Common myeloid progenitor, CD34-positive (primary cell): ENCODE data around the gene SLC6A17.
A peak's percentile ranks its signal among the peaks of the same experiment; 100 is the strongest.

ENCODE experiments used
- CTCF ChIA-PET: fragments of 350-600 bp; sonication (Branson Sonifier 250); formaldehyde crosslinking; loops from one replicate; lab custom pipeline; 2021; ENCODE audit warnings: antibody characterized with exemption; lab: Charles Lee
- POLR2A ChIA-PET: fragments of 350-600 bp; sonication (Branson Sonifier 250); formaldehyde crosslinking; loops from one replicate; lab custom pipeline; 2021; ENCODE audit warnings: antibody characterized with exemption; lab: Charles Lee
- DNase-seq, 3 donors: peaks; one replicate each; pipeline versions ENCODE4 v3.0.0 to v3.0.0-alpha.2; 2013
- H3K27ac ChIP-seq, 2 experiments: 1 replicate in 1 of 2; 2 replicates in 1 of 2; pipeline ENCODE4 v1.7.0; 2013; ENCODE audit warnings: inconsistent platforms in 2 of 2, low read length in 2 of 2, mild to moderate bottlenecking in 2 of 2, low read depth in 1 of 2, moderate library complexity in 1 of 2; ENCODE audit not compliant: severe bottlenecking in 2 of 2, insufficient read depth in 1 of 2, poor library complexity in 1 of 2
- H3K27me3 ChIP-seq, 5 experiments: replicated peaks in 2 of 5; 1 replicate in 3 of 5; 2 replicates in 2 of 5; pipeline versions ENCODE4 v1.6.1 to v1.7.0; 2013; ENCODE audit warnings: low read length in 4 of 5, mild to moderate bottlenecking in 2 of 5, moderate library complexity in 2 of 5, inconsistent platforms in 1 of 5; ENCODE audit not compliant: insufficient read depth in 5 of 5, control insufficient read depth in 4 of 5
- H3K36me3 ChIP-seq, 4 experiments: 1 replicate in 2 of 4; 2 replicates in 2 of 4; pipeline versions ENCODE4 v1.6.1 to v1.7.0; 2013; ENCODE audit warnings: low read length in 3 of 4, control low read depth in 1 of 4, mild to moderate bottlenecking in 1 of 4; ENCODE audit not compliant: control insufficient read depth in 4 of 4, insufficient read depth in 4 of 4
- H3K4me1 ChIP-seq, 4 experiments: 1 replicate in 3 of 4; 2 replicates in 1 of 4; pipeline versions ENCODE4 v1.6.1 to v1.7.1; 2013; ENCODE audit warnings: low read length in 3 of 4, mild to moderate bottlenecking in 3 of 4, control low read depth in 1 of 4, inconsistent platforms in 1 of 4, moderate library complexity in 1 of 4; ENCODE audit not compliant: control insufficient read depth in 4 of 4, insufficient read depth in 4 of 4; ENCODE audit errors: control extremely low read depth in 1 of 4
- H3K4me3 ChIP-seq, 7 experiments: 1 replicate in 4 of 7; 2 replicates in 3 of 7; pipeline versions ENCODE4 v1.5.1 to v1.7.0; 2013; ENCODE audit warnings: mild to moderate bottlenecking in 7 of 7, low read length in 6 of 7, moderate library complexity in 6 of 7, inconsistent platforms in 2 of 7, low read depth in 2 of 7, control low read depth in 1 of 7; ENCODE audit not compliant: insufficient read depth in 4 of 7, control insufficient read depth in 1 of 7; ENCODE audit errors: extremely low read depth in 1 of 7
- H3K9me3 ChIP-seq, 5 experiments: 1 replicate in 4 of 5; 2 replicates in 1 of 5; pipeline versions ENCODE4 v1.6.1 to v1.7.1; 2013; ENCODE audit warnings: low read length in 4 of 5, mild to moderate bottlenecking in 2 of 5, inconsistent platforms in 1 of 5, low read depth in 1 of 5, moderate library complexity in 1 of 5; ENCODE audit not compliant: control insufficient read depth in 4 of 5, insufficient read depth in 2 of 5; ENCODE audit errors: control extremely low read depth in 1 of 5
- WGBS: methylation state at CpG from one replicate; pipeline ENCODE4 v1.1.5; 2013; ENCODE audit not compliant: insufficient coverage; 5-methylcytosine and 5-hydroxymethylcytosine counted together

SLC6A17 gene

GRCh38 chr1:110205156-110205555 lies 54.9 kb downstream of the SLC6A17 start:
- Histone ChIP-seq H3K36me3 (no peaks in the 10 kb centered on the region), H3K4me3 (no peak overlapping the region), H3K27me3 (peaks cover 0 to 2% (median 0%) of the 10 kb centered on the region in 5 experiments), H3K27ac (no peak overlapping the region), H3K4me1 (peaks cover 0 to 8% (median 6%) of the 10 kb centered on the region in 4 experiments), H3K9me3 (no peaks in the 10 kb centered on the region)
- WGBS = 100% methylated on average over 3 of the region's 4 CpGs
- DNase-seq = no peak
- CTCF ChIA-PET = interaction anchor here (0.6 to 12.5 kb wide), 6 partner anchors 8 to 255 kb away, joined by 3 to 457 read pairs (median 7); no protein-coding TSS in a partner anchor
- POLR2A ChIA-PET = no interaction called here

- 100% methylated on average over 3 of the region's 6 CpGs for WGBS
- peaks cover 0 to 2% (median 0%) of the 10 kb centered on the region in 5 experiments for H3K27me3 ChIP-seq
- CTCF ChIA-PET = interaction anchor here (1.0 to 12.5 kb wide), 7 partner anchors 8 to 291 kb away, joined by 3 to 457 read pairs (median 40); partner anchors contain the start of gene RBM15
- no peaks in the 10 kb centered on the region for H3K36me3 ChIP-seq
- H3K4me1 ChIP-seq = peaks cover 0 to 9% (median 8%) of the 10 kb centered on the region in 4 experiments
- DNase-seq = no peak
- H3K27ac ChIP-seq = no peak overlapping the region
- no peaks in the 10 kb centered on the region for H3K9me3 ChIP-seq
- no peak overlapping the region for H3K4me3 ChIP-seq
- POLR2A ChIA-PET = no interaction called here
Observed at GRCh38 chr1:110205591-110206155, 55.4 kb downstream of the SLC6A17 start.

GRCh38 chr1:110206261-110206920 lies 56.1 kb downstream of the SLC6A17 start:
- H3K27ac ChIP-seq = no peak overlapping the region
- H3K9me3 ChIP-seq = no peaks in the 10 kb centered on the region
- POLR2A ChIA-PET = interaction anchor here (0.7 kb wide), 1 partner anchor 39 kb away, joined by 3 read pairs; no protein-coding TSS in a partner anchor
- WGBS = 99% methylated on average over 11 of the region's 11 CpGs
- DNase-seq = no peak
- peaks cover 0 to 16% (median 15%) of the 10 kb centered on the region in 4 experiments for H3K4me1 ChIP-seq
- no peak overlapping the region for H3K4me3 ChIP-seq
- H3K27me3 ChIP-seq = peaks cover 0 to 5% (median 4%) of the 10 kb centered on the region in 5 experiments
- H3K36me3 ChIP-seq = no peaks in the 10 kb centered on the region
- CTCF ChIA-PET = interaction anchor here (0.6 to 12.5 kb wide), 19 partner anchors 9 to 290 kb away, joined by 3 to 457 read pairs (median 12); partner anchors contain the start of gene RBM15

- ChIA-PET POLR2A (interaction anchor here (0.6 to 1.3 kb wide), 3 partner anchors 102 to 288 kb away, joined by 3 to 5 read pairs (median 5); no protein-coding TSS in a partner anchor), CTCF (interaction anchor here (0.6 to 12.5 kb wide), 42 partner anchors 9 to 289 kb away, joined by 3 to 457 read pairs (median 5); partner anchors contain the start of gene RBM15)
- H3K4me1 ChIP-seq = peaks cover 0 to 30% (median 23%) of the 10 kb centered on the region in 4 experiments
- WGBS = 43% methylated on average over 4 of the region's 5 CpGs
- H3K9me3 ChIP-seq = no peaks in the 10 kb centered on the region
- H3K27ac ChIP-seq = no peak overlapping the region
- peak; percentile 53 to 78 (median 72) for DNase-seq
- peaks cover 0 to 19% (median 16%) of the 10 kb centered on the region in 5 experiments for H3K27me3 ChIP-seq
- H3K36me3 ChIP-seq = no peaks in the 10 kb centered on the region
- no peak overlapping the region for H3K4me3 ChIP-seq
Observed at GRCh38 chr1:110207831-110208230, 57.5 kb downstream of the SLC6A17 start.

- 60% methylated on average over 3 of the region's 7 CpGs for WGBS
- POLR2A ChIA-PET = interaction anchor here (0.7 kb wide), 1 partner anchor 109 kb away, joined by 3 read pairs; no protein-coding TSS in a partner anchor
- Histone ChIP-seq H3K36me3 (no peaks in the 10 kb centered on the region), H3K4me1 (peaks cover 0 to 31% (median 23%) of the 10 kb centered on the region in 4 experiments), H3K27ac (peak overlapping the region in 1 of 2 experiments; percentile 77), H3K9me3 (no peaks in the 10 kb centered on the region), H3K27me3 (peaks cover 0 to 21% (median 19%) of the 10 kb centered on the region in 5 experiments), H3K4me3 (peak overlapping the region in 5 of 7 experiments; percentile 47 to 79 (median 74))
- CTCF ChIA-PET = interaction anchor here (0.9 to 12.5 kb wide), 28 partner anchors 8 to 287 kb away, joined by 3 to 457 read pairs (median 8); partner anchors contain the start of gene RBM15
- DNase-seq = peak in 2 of 3 donors; percentile 17 to 23
Observed at GRCh38 chr1:110208916-110209645, 58.8 kb downstream of the SLC6A17 start.

- peak; percentile 89 to 94 (median 93) for DNase-seq
- WGBS = 3% methylated on average over 65 of the region's 103 CpGs
- CTCF ChIA-PET = interaction anchor here (0.9 to 12.5 kb wide), 13 partner anchors 10 to 286 kb away, joined by 3 to 457 read pairs (median 23); partner anchors contain the start of gene RBM15
- H3K27me3 ChIP-seq = peaks cover 0 to 21% (median 19%) of the 10 kb centered on the region in 5 experiments
- peak within 1 kb of the TSS in 1 of 2 experiments; percentile 77 for H3K27ac ChIP-seq
- peak within 1 kb of the TSS; percentile 55 to 79 (median 67) for H3K4me3 ChIP-seq
- H3K9me3 ChIP-seq = no peaks in the 10 kb centered on the region
- H3K36me3 ChIP-seq = no peaks in the 10 kb centered on the region
- POLR2A ChIA-PET = no interaction called here
- peaks cover 0 to 31% (median 23%) of the 10 kb centered on the region in 4 experiments for H3K4me1 ChIP-seq
Observed at GRCh38 chr1:110209715-110210603, 59.7 kb downstream of the SLC6A17 start, which contains the start of gene KCNC4. KCNC4 (plus strand) TSS chr1:110210314; CDS start chr1:110211500, 1,186 bp downstream.
